HepG2 (cell line): ENCODE measurements around the gene DDR1. TPM values are rescaled to one million over a fixed set of nuclear protein-coding genes. Genes with fewer than 3 reads are reported as not detected.
A peak's percentile ranks its signal among the peaks of the same experiment; 100 is the strongest.

ENCODE experiments used
- microRNA-seq: library from miRNA; unstranded; fragments of <30 nt; microRNA quantifications from one replicate; pipeline ENCODE4, GENCODE V29; 2020
- polyA plus RNA-seq, 8 experiments: library from polyadenylated mRNA; depleted of rRNA in 3 of 8; stranded (reverse) in 7 of 8; unstranded in 1 of 8; fragments of >200 nt; fragmentation: Illumina TruSeq in 4 of 8; extraction: Trizol in 4 of 8; gene quantifications; 2 replicates each; pipeline versions ENCODE4 v1.2.1 to v1.2.3, GENCODE V29; 2011 to 2016; ENCODE audit warnings: low read depth in 4 of 8, missing spikeins in 1 of 8, mixed read lengths in 1 of 8; ENCODE audit not compliant: insufficient read depth in 1 of 8
- small RNA-seq, 3 experiments: library from RNA; depleted of rRNA; stranded (forward); fragments of <200 nt; gene quantifications; one replicate each; pipeline ENCODE3, GENCODE V24; 2012; ENCODE audit warnings: low read depth in 2 of 3, low replicate concordance in 1 of 3; ENCODE audit not compliant: insufficient read length in 3 of 3, insufficient read depth in 2 of 3
- total RNA-seq, 5 experiments: library from RNA; depleted of rRNA; stranded (reverse); fragments of >200 nt; fragmentation: Illumina TruSeq; extraction: Trizol; gene quantifications; 2 replicates each; pipeline ENCODE4 v1.2.3, GENCODE V29; 2016; ENCODE audit warnings: low read depth in 1 of 5

Gene DDR1
- total and polyA plus RNA-seq, 2 of the 13 experiments (the other 11 are each of a cell fraction or from before 2014, with no cell fraction given): 16.7 to 20.2 TPM

Small RNA genes within 50 kb of the gene (microRNA-seq; reads per million reads assigned to microRNA genes)
- 2.2 reads per million, percentile 11 among the genes with 10 or more reads in this experiment for gene MIR4640

Small RNA genes within 50 kb of the gene (small RNA-seq; reads per million reads assigned to genes)
- gene RF00019: 0 reads per million in 3 experiments

Other genes with a start within 250 kb of the DDR1 start
- gene C6orf136, start 237.4 kb upstream of the DDR1 start, total RNA-seq (2016; rRNA removed; fragmentation: Illumina TruSeq; extraction: Trizol): 9.2 and 12.0 TPM in 2 replicates
- 26.2 and 30.1 TPM in 2 replicates for gene C6orf136, start 237.4 kb upstream of the DDR1 start, polyA plus RNA-seq (2011; rRNA removed)
- gene DHX16, start 211.5 kb upstream of the DDR1 start, total RNA-seq (2016; rRNA removed; fragmentation: Illumina TruSeq; extraction: Trizol): 48.2 and 58.5 TPM in 2 replicates
- gene DHX16, start 211.5 kb upstream of the DDR1 start, polyA plus RNA-seq (2011; rRNA removed): 57.0 and 73.4 TPM in 2 replicates
- 3.1 and 4.9 TPM in 2 replicates for gene PPP1R18, start 197.9 kb upstream of the DDR1 start, total RNA-seq (2016; rRNA removed; fragmentation: Illumina TruSeq; extraction: Trizol)
- gene PPP1R18, start 197.9 kb upstream of the DDR1 start, polyA plus RNA-seq (2011; rRNA removed): 9.2 and 10.5 TPM in 2 replicates
- gene NRM, start 193.5 kb upstream of the DDR1 start, total RNA-seq (2016; rRNA removed; fragmentation: Illumina TruSeq; extraction: Trizol): 7.4 and 16.0 TPM in 2 replicates
- gene NRM, start 193.5 kb upstream of the DDR1 start, polyA plus RNA-seq (2011; rRNA removed): 12.5 TPM in 2 replicates
- 8.4 and 20.5 TPM in 2 replicates for gene MDC1, start 167.2 kb upstream of the DDR1 start, total RNA-seq (2016; rRNA removed; fragmentation: Illumina TruSeq; extraction: Trizol)
- 11.7 and 14.0 TPM in 2 replicates for gene MDC1, start 167.2 kb upstream of the DDR1 start, polyA plus RNA-seq (2011; rRNA removed)
- 911 and 1,275 TPM in 2 replicates for gene TUBB, start 164.2 kb upstream of the DDR1 start, total RNA-seq (2016; rRNA removed; fragmentation: Illumina TruSeq; extraction: Trizol)
- 980 and 1,163 TPM in 2 replicates for gene TUBB, start 164.2 kb upstream of the DDR1 start, polyA plus RNA-seq (2011; rRNA removed)
- gene FLOT1, start 141.8 kb upstream of the DDR1 start, total RNA-seq (2016; rRNA removed; fragmentation: Illumina TruSeq; extraction: Trizol): 77.8 and 82.3 TPM in 2 replicates
- gene FLOT1, start 141.8 kb upstream of the DDR1 start, polyA plus RNA-seq (2011; rRNA removed): 130 and 150 TPM in 2 replicates
- 28.7 and 51.1 TPM in 2 replicates for gene IER3, start 140.0 kb upstream of the DDR1 start, total RNA-seq (2016; rRNA removed; fragmentation: Illumina TruSeq; extraction: Trizol)
- gene IER3, start 140.0 kb upstream of the DDR1 start, polyA plus RNA-seq (2011; rRNA removed): 131 and 151 TPM in 2 replicates
- gene GTF2H4, start 23.7 kb downstream of the DDR1 start, total RNA-seq (2016; rRNA removed; fragmentation: Illumina TruSeq; extraction: Trizol): 15.9 and 18.0 TPM in 2 replicates
- 49.3 and 58.3 TPM in 2 replicates for gene GTF2H4, start 23.7 kb downstream of the DDR1 start, polyA plus RNA-seq (2011; rRNA removed)
- gene VARS2, start 29.7 kb downstream of the DDR1 start, total RNA-seq (2016; rRNA removed; fragmentation: Illumina TruSeq; extraction: Trizol): 45.9 and 71.8 TPM in 2 replicates
- gene VARS2, start 29.7 kb downstream of the DDR1 start, polyA plus RNA-seq (2011; rRNA removed): 61.8 and 68.8 TPM in 2 replicates
- not detected in 2 replicates for gene SFTA2, start 47.7 kb downstream of the DDR1 start, total RNA-seq (2016; rRNA removed; fragmentation: Illumina TruSeq; extraction: Trizol)
- gene SFTA2, start 47.7 kb downstream of the DDR1 start, polyA plus RNA-seq (2011; rRNA removed): not detected in 2 replicates
- not detected in 2 replicates for gene MUCL3, start 56.5 kb downstream of the DDR1 start, total RNA-seq (2016; rRNA removed; fragmentation: Illumina TruSeq; extraction: Trizol)
- not detected in 2 replicates for gene MUCL3, start 56.5 kb downstream of the DDR1 start, polyA plus RNA-seq (2011; rRNA removed)
- gene MUC21, start 99.2 kb downstream of the DDR1 start, total RNA-seq (2016; rRNA removed; fragmentation: Illumina TruSeq; extraction: Trizol): not detected in 2 replicates
- not detected in 2 replicates for gene MUC21, start 99.2 kb downstream of the DDR1 start, polyA plus RNA-seq (2011; rRNA removed)
- not detected in 2 replicates for gene MUC22, start 126.0 kb downstream of the DDR1 start, total RNA-seq (2016; rRNA removed; fragmentation: Illumina TruSeq; extraction: Trizol)
- gene MUC22, start 126.0 kb downstream of the DDR1 start, polyA plus RNA-seq (2011; rRNA removed): not detected in 2 replicates
- not detected in 2 replicates for gene C6orf15, start 228.1 kb downstream of the DDR1 start, total RNA-seq (2016; rRNA removed; fragmentation: Illumina TruSeq; extraction: Trizol)
- not detected in 2 replicates for gene C6orf15, start 228.1 kb downstream of the DDR1 start, polyA plus RNA-seq (2011; rRNA removed)
- 0.02 TPM in 1 of 2 replicates, not detected in the other for gene PSORS1C1, start 230.3 kb downstream of the DDR1 start, total RNA-seq (2016; rRNA removed; fragmentation: Illumina TruSeq; extraction: Trizol)
- gene PSORS1C1, start 230.3 kb downstream of the DDR1 start, polyA plus RNA-seq (2011; rRNA removed): 0.01 and 0.24 TPM in 2 replicates
- not detected in 2 replicates for gene CDSN, start 235.9 kb downstream of the DDR1 start, total RNA-seq (2016; rRNA removed; fragmentation: Illumina TruSeq; extraction: Trizol)
- gene CDSN, start 235.9 kb downstream of the DDR1 start, polyA plus RNA-seq (2011; rRNA removed): not detected in 2 replicates